Measurements from ENCODE around the gene HP. TPM values are rescaled to one million over a fixed set of nuclear protein-coding genes. Genes with fewer than 3 reads are reported as not detected.

Gene HP
- total and polyA plus RNA-seq, 3 donors from 2014 or later = 0.25 to 35.1 TPM; not detected in 1

GRCh38 chr16:72084445-72084844 lies 30.1 kb downstream of the HP start:
- DNase-seq = no peak
- intact Hi-C loops (cut with DNase I; ENCODE audit: low total_unique reads) = no loop called here
- Histone ChIP-seq H3K27me3 (no peaks in the 10 kb centered on the region), H3K9me3 (no peaks in the 10 kb centered on the region), H3K4me1 (no peaks in the 10 kb centered on the region), H3K27ac (no peak overlapping the region), H3K36me3 (ENCODE audit: low read depth, missing control alignments) (no peaks in the 10 kb centered on the region), H3K4me3 (no peak overlapping the region)
- 95 to 97% methylated on average over 10 of the region's 10 CpGs for WGBS, 2 donors
- TF ChIP-seq POLR2A (IDR thresholded peaks at IDR 0.05) (no peak), CTCF (IDR thresholded peaks at IDR 0.05) (no peak)

GRCh38 chr16:72085002-72085401 lies 30.7 kb downstream of the HP start:
- no peak overlapping the region for H3K27ac ChIP-seq
- intact Hi-C loops (cut with DNase I; ENCODE audit: low total_unique reads) = no loop called here
- H3K4me3 ChIP-seq = no peak overlapping the region
- H3K4me1 ChIP-seq = no peaks in the 10 kb centered on the region
- 60 to 65% methylated on average over 1 to 2 of the region's 2 CpGs for WGBS, 2 donors
- peak; percentile 75 for DNase-seq
- H3K27me3 ChIP-seq = no peaks in the 10 kb centered on the region
- TF ChIP-seq POLR2A (IDR thresholded peaks at IDR 0.05) (no peak), CTCF (IDR thresholded peaks at IDR 0.05) (no peak)
- H3K36me3 ChIP-seq (ENCODE audit: low read depth, missing control alignments) = no peaks in the 10 kb centered on the region
- H3K9me3 ChIP-seq = no peaks in the 10 kb centered on the region

GRCh38 chr16:72091217-72091616 lies 36.9 kb downstream of the HP start:
- Histone ChIP-seq H3K4me1 (peaks cover 23% of the 10 kb centered on the region), H3K4me3 (no peak overlapping the region), H3K27ac (no peak overlapping the region), H3K36me3 (ENCODE audit: low read depth, missing control alignments) (no peaks in the 10 kb centered on the region), H3K9me3 (no peaks in the 10 kb centered on the region), H3K27me3 (no peaks in the 10 kb centered on the region)
- intact Hi-C loops (cut with DNase I; ENCODE audit: low total_unique reads) = no loop called here
- WGBS, 2 donors = 64 to 73% methylated on average over 3 of the region's 3 CpGs
- TF ChIP-seq CTCF (IDR thresholded peaks at IDR 0.05) (no peak), POLR2A (IDR thresholded peaks at IDR 0.05) (no peak)
- DNase-seq = no peak

- peak; percentile 58 for DNase-seq
- H3K36me3 ChIP-seq (ENCODE audit: low read depth, missing control alignments) = no peaks in the 10 kb centered on the region
- H3K27ac ChIP-seq = peak overlapping the region; percentile 91 to 94
- intact Hi-C loops (cut with DNase I; ENCODE audit: low total_unique reads) = no loop called here
- WGBS, 2 donors = 0 to 1% methylated on average over 22 of the region's 22 CpGs
- TF ChIP-seq POLR2A (IDR thresholded peaks at IDR 0.05) (no peak), CTCF (IDR thresholded peaks at IDR 0.05) (no peak)
- no peaks in the 10 kb centered on the region for H3K9me3 ChIP-seq
- H3K4me1 ChIP-seq = peaks cover 23% of the 10 kb centered on the region
- no peaks in the 10 kb centered on the region for H3K27me3 ChIP-seq
- H3K4me3 ChIP-seq = peak overlapping the region; percentile 78 to 91
Observed at GRCh38 chr16:72092832-72093447, 38.6 kb downstream of the HP start.
